OCI-LY7 (cell line): ENCODE measurements around the gene KRTAP19-6. TPM values are rescaled to one million over a fixed set of nuclear protein-coding genes. Genes with fewer than 3 reads are reported as not detected.

Experiments used
- BruUV-seq: library from RNA; stranded (reverse); fragments of 400-500 nt; replicated peaks from 2 replicates; lab custom pipeline; 2021; lab: Mats Ljungman, UMichigan
- CTCF ChIA-PET: fragments of 300-600 bp; sonication (Branson Sonifier 250); formaldehyde crosslinking; loops from one replicate; lab custom pipeline; 2022; ENCODE audit warnings: antibody characterized with exemption; ENCODE audit not compliant: unreplicated experiment; lab: Charles Lee
- POLR2A ChIA-PET: fragments of 300-600 bp; sonication (Branson Sonifier 250); formaldehyde crosslinking; loops from one replicate; lab custom pipeline; 2022; ENCODE audit warnings: antibody characterized with exemption; lab: Charles Lee
- DNase-seq: peaks from one replicate; pipeline ENCODE4 v3.0.0-alpha.2; 2015; ENCODE audit warnings: low spot score
- H2AFZ ChIP-seq: fragments of 200-600 bp; sonication (generic), shearing (Covaris generic); 2 replicates; pipeline ENCODE4 v1.6.1; 2014; ENCODE audit warnings: mild to moderate bottlenecking, antibody characterized with exemption, low read length, moderate library complexity
- H3K27ac ChIP-seq: fragments of 200-600 bp; sonication (generic); 2 replicates; pipeline ENCODE4 v1.5.1; 2014; ENCODE audit warnings: mixed run types, low read depth, mild to moderate bottlenecking, moderate library complexity, low read length, inconsistent platforms; ENCODE audit not compliant: poor library complexity, severe bottlenecking
- H3K36me3 ChIP-seq: fragments of 200-600 bp; sonication (generic); 2 replicates; pipeline ENCODE4 v1.6.1; 2014; ENCODE audit warnings: mild to moderate bottlenecking, antibody characterized with exemption, low read length, moderate library complexity, mixed read lengths; ENCODE audit not compliant: insufficient read depth
- H3K4me1 ChIP-seq: fragments of 200-600 bp; sonication (generic); 2 replicates; pipeline ENCODE4 v1.5.1; 2014; ENCODE audit warnings: mild to moderate bottlenecking, low read length; ENCODE audit not compliant: insufficient read depth, poor library complexity, severe bottlenecking
- H3K4me2 ChIP-seq: fragments of 200-600 bp; sonication (generic); 2 replicates; pipeline ENCODE4 v1.6.1; 2014; ENCODE audit warnings: mild to moderate bottlenecking, low read length
- H3K4me3 ChIP-seq: fragments of 200-600 bp; sonication (generic); 2 replicates; pipeline ENCODE4 v1.5.1; 2014; ENCODE audit warnings: mild to moderate bottlenecking, low read depth, low read length; ENCODE audit not compliant: poor library complexity, severe bottlenecking
- H3K79me2 ChIP-seq: fragments of 200-600 bp; sonication (generic); 2 replicates; pipeline ENCODE4 v1.6.1; 2016; ENCODE audit warnings: low read depth, mild to moderate bottlenecking, low read length, moderate library complexity, mixed read lengths; ENCODE audit not compliant: insufficient read depth
- H3K9me2 ChIP-seq: fragments of 200-600 bp; sonication (generic); 2 replicates; pipeline ENCODE4 v1.6.1; 2016; ENCODE audit warnings: mild to moderate bottlenecking, low read length, mixed read lengths; ENCODE audit not compliant: insufficient read depth
- H3K9me3 ChIP-seq: fragments of 200-600 bp; sonication (generic); 2 replicates; pipeline ENCODE4 v1.6.1; 2014; ENCODE audit warnings: mild to moderate bottlenecking, mixed run types, low read length, mixed read lengths
- H4K20me1 ChIP-seq: fragments of 200-600 bp; sonication (generic); 2 replicates; pipeline ENCODE4 v1.6.1; 2014; ENCODE audit warnings: mild to moderate bottlenecking, antibody characterized with exemption, low read length, moderate library complexity, mixed read lengths; ENCODE audit not compliant: insufficient read depth
- EZH2phosphoT487 ChIP-seq: fragments of 200-600 bp; sonication (generic); IDR thresholded peaks from 2 replicates; pipeline ENCODE4 v1.6.1; 2018; ENCODE audit warnings: low read depth, borderline replicate concordance, mild to moderate bottlenecking, mixed run types, antibody characterized with exemption, low read length, moderate library complexity, mixed read lengths
- intact Hi-C: fragments of 100-400 bp; cut with micrococcal nuclease; formaldehyde crosslinking; loops from one replicate; pipeline ENCODE4 v1.10.0; 2022; ENCODE audit not compliant: unreplicated experiment
- total RNA-seq, 2 experiments: library from RNA; depleted of rRNA in 1 of 2; stranded (reverse); fragments of >200 nt in 1 of 2; shearing (Covaris generic) in 1 of 2; gene quantifications; 2 replicates each; pipeline ENCODE4 v1.2.3, GENCODE V29; 2014 to 2022
- TF ChIP-seq, protein P1 (sequence below): fragments of 200-600 bp; sonication (generic); conservative IDR thresholded peaks from 2 replicates; pipeline ENCODE4 v1.5.1; 2014; ENCODE audit warnings: mild to moderate bottlenecking, antibody characterized with exemption, low read length, moderate library complexity, mixed read lengths

The KRTAP19-6 gene
- total RNA-seq, 2 experiments from 2014 or later = not detected

DNA sequence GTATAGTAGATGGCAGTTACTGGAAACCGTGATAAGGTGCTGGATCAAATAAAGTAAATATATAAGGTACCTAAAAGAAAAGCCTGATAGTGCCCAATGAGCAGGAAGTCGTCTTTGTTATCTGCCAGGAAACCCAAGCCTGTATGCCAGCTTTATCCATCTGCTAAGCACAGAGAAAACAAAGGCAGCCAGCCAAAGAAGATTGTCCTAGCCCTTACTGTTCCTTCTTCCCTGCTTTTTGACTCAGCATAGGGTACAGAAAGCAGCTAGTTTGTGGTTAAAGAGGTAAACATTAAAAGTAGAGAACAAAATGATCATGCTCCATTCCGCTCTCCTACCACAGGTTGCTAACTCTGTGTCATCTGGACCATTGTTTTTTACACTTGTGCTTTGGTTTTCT, 38.5 kb upstream of the KRTAP19-6 start:
- H3K27ac ChIP-seq = no peak overlapping the region
- no peaks in the 10 kb centered on the region for H3K79me2 ChIP-seq
- no peak for DNase-seq
- no peaks in the 10 kb centered on the region for H4K20me1 ChIP-seq
- no TSS peak for BruUV-seq
- intact Hi-C loops = no loop called here
- H3K4me2 ChIP-seq = no peak overlapping the region
- no peaks in the 10 kb centered on the region for H3K4me1 ChIP-seq
- POLR2A ChIA-PET = no interaction called here
- no peak overlapping the region for H3K4me3 ChIP-seq
- TF ChIP-seq EZH2phosphoT487 = no peak
- TF ChIP-seq, protein P1, sequence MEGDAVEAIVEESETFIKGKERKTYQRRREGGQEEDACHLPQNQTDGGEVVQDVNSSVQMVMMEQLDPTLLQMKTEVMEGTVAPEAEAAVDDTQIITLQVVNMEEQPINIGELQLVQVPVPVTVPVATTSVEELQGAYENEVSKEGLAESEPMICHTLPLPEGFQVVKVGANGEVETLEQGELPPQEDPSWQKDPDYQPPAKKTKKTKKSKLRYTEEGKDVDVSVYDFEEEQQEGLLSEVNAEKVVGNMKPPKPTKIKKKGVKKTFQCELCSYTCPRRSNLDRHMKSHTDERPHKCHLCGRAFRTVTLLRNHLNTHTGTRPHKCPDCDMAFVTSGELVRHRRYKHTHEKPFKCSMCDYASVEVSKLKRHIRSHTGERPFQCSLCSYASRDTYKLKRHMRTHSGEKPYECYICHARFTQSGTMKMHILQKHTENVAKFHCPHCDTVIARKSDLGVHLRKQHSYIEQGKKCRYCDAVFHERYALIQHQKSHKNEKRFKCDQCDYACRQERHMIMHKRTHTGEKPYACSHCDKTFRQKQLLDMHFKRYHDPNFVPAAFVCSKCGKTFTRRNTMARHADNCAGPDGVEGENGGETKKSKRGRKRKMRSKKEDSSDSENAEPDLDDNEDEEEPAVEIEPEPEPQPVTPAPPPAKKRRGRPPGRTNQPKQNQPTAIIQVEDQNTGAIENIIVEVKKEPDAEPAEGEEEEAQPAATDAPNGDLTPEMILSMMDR = no peak
- H3K9me3 ChIP-seq = no peaks in the 10 kb centered on the region
- no peaks in the 10 kb centered on the region for H3K36me3 ChIP-seq
- CTCF ChIA-PET = no interaction called here
- no peaks in the 10 kb centered on the region for H3K9me2 ChIP-seq
- no peak overlapping the region for H2AFZ ChIP-seq

DNA sequence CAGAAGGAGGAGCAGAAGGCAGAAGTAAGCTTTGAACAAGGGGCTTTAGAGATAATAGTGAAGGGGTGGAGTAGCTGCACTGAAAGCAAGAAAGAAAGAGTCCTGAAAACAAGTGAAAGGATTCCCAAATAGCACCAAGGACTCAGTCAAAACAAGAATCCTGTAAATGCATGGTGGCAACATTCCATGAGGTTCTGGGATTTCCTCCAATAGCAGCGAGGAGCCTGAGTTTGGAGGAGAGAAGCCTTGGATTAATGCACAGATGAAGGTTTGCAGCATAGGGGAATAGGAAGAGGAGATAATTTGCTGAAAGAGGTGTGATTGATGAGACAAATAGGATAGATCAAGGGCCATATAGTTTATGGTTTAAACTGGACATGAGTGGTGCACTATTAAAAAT, 37.7 kb upstream of the KRTAP19-6 start:
- BruUV-seq = no TSS peak
- Histone ChIP-seq H3K36me3 (no peaks in the 10 kb centered on the region), H4K20me1 (no peaks in the 10 kb centered on the region), H3K9me3 (no peaks in the 10 kb centered on the region), H3K4me2 (no peak overlapping the region), H3K27ac (no peak overlapping the region), H3K4me3 (no peak overlapping the region), H2AFZ (no peak overlapping the region), H3K9me2 (no peaks in the 10 kb centered on the region), H3K79me2 (no peaks in the 10 kb centered on the region), H3K4me1 (no peaks in the 10 kb centered on the region)
- no peak for DNase-seq
- intact Hi-C loops = no loop called here
- CTCF ChIA-PET = no interaction called here
- TF ChIP-seq, protein P1 = no peak
- TF ChIP-seq EZH2phosphoT487 = no peak
- POLR2A ChIA-PET = interaction anchor here (0.7 kb wide), 1 partner anchor 170 kb away, joined by 3 read pairs; no protein-coding TSS in a partner anchor

DNA sequence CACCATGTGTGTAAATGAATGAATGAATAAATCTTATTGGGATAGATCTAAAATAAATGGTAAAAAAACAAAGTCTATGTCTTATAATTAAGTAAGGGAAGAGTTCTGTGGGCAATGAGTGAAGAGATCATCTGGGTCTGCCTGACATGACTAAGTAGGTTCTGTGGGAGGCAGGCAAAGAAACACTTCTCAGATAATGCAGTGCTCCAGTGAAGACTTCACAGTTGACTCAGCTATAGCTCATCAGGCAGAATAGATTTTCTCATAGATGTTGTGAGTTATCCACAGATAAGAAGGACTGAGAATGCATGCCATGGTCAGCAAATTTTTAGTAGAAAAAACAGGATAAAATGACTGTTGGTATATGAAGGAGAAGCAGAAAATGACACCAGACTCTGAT, 36.1 kb upstream of the KRTAP19-6 start:
- H3K36me3 ChIP-seq = no peaks in the 10 kb centered on the region
- no peaks in the 10 kb centered on the region for H4K20me1 ChIP-seq
- H3K27ac ChIP-seq = no peak overlapping the region
- intact Hi-C loops = no loop called here
- H3K9me3 ChIP-seq = no peaks in the 10 kb centered on the region
- DNase-seq = no peak
- no peaks in the 10 kb centered on the region for H3K79me2 ChIP-seq
- H3K4me2 ChIP-seq = no peak overlapping the region
- H3K4me1 ChIP-seq = no peaks in the 10 kb centered on the region
- no peak overlapping the region for H2AFZ ChIP-seq
- TF ChIP-seq, protein P1 = no peak
- no peak for TF ChIP-seq EZH2phosphoT487
- no TSS peak for BruUV-seq
- no peaks in the 10 kb centered on the region for H3K9me2 ChIP-seq
- ChIA-PET CTCF (no interaction called here), POLR2A (no interaction called here)
- no peak overlapping the region for H3K4me3 ChIP-seq
